ENCODE measurements around the gene MALL. TPM values are rescaled to one million over a fixed set of nuclear protein-coding genes. Genes with fewer than 3 reads are reported as not detected.

MALL gene
- total and polyA plus RNA-seq, 2 of the 13 experiments (the other 11 are each of a cell fraction or from before 2014, with no cell fraction given) = not detected

DNA sequence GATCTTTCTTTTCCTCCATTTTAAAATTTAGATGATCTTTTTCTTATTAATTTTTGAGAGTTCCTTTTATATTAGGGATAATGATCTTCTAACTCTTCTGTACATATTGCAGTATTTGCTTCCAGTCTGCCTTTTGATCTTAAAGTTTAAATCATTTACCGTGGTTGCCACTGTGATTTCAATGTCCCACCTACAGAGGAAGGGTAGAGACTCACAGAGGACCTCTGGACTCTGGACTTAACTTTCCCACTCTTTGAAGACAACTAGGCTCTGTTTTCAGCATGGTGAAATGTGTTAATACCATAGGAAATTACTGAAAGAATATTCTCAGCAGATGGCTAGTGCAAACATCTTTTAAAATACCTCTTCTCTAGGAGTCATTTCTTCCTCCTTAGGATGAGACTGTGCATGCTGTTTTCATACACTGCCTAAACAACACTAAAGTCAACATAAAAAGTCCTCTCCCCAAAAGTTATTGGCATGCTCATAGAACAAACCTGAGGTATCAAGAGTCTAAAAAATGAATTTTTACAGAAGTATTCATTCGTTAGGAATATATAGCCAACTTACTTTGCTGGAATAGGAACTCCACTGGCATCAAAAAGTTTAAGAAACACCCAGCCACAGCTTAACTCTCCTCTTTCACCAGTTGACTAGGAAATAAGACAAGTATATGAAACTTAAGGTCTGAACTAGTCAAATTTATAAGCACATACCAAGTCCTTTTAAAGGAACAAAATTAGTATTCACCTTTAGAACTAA is 30.7 kb upstream of the MALL start (continued):
- TF ChIP-seq ZSCAN30 (CRISPR knock-in tag; IDR thresholded peaks at IDR 0.05) (no peak), PAWR (CRISPR knock-in tag; IDR thresholded peaks at IDR 0.05; ENCODE audit: borderline replicate concordance) (no peak), ISL2 (CRISPR knock-in tag; IDR thresholded peaks at IDR 0.05) (peak; percentile 97), DR1 (CRISPR knock-in tag; IDR thresholded peaks at IDR 0.05) (no peak), IRX3 (CRISPR knock-in tag; IDR thresholded peaks at IDR 0.05; ENCODE audit: borderline replicate concordance, low read depth) (no peak), BCL6 (CRISPR knock-in tag; IDR thresholded peaks at IDR 0.05) (peak; percentile 63; the same call in 1 of the 2 replicates), ZNF484 (CRISPR knock-in tag; IDR thresholded peaks at IDR 0.05; ENCODE audit: borderline replicate concordance, low read depth) (no peak), RBFOX2 (IDR thresholded peaks at IDR 0.05; ENCODE audit: low read depth, low read length) (no peak), ZBTB38 (CRISPR knock-in tag; IDR thresholded peaks at IDR 0.05) (no peak), PITX1 (CRISPR knock-in tag; IDR thresholded peaks at IDR 0.05) (peak; percentile 94), MAFG (CRISPR knock-in tag; IDR thresholded peaks at IDR 0.05) (no peak), SATB2 (CRISPR knock-in tag; IDR thresholded peaks at IDR 0.05) (no peak), YEATS4 (CRISPR knock-in tag; IDR thresholded peaks at IDR 0.05; ENCODE audit: borderline replicate concordance) (no peak)
- TF ChIP-seq, protein P1, sequence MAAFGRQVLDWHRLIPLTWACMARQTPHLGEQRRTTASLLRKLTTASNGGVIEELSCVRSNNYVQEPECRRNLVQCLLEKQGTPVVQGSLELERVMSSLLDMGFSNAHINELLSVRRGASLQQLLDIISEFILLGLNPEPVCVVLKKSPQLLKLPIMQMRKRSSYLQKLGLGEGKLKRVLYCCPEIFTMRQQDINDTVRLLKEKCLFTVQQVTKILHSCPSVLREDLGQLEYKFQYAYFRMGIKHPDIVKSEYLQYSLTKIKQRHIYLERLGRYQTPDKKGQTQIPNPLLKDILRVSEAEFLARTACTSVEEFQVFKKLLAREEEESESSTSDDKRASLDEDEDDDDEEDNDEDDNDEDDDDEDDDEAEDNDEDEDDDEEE (CRISPR knock-in tag; IDR thresholded peaks at IDR 0.05) = no peak
- TF ChIP-seq, protein P2, sequence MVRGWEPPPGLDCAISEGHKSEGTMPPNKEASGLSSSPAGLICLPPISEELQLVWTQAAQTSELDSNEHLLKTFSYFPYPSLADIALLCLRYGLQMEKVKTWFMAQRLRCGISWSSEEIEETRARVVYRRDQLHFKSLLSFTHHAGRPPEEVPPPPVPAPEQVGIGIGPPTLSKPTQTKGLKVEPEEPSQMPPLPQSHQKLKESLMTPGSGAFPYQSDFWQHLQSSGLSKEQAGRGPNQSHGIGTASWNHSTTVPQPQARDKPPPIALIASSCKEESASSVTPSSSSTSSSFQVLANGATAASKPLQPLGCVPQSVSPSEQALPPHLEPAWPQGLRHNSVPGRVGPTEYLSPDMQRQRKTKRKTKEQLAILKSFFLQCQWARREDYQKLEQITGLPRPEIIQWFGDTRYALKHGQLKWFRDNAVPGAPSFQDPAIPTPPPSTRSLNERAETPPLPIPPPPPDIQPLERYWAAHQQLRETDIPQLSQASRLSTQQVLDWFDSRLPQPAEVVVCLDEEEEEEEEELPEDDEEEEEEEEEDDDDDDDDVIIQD (CRISPR knock-in tag; IDR thresholded peaks at IDR 0.05; ENCODE audit: low read depth) = 0 out of 2 replicates have a peak, but pooled peaks have one; percentile 46
- TF ChIP-seq, protein P3, sequence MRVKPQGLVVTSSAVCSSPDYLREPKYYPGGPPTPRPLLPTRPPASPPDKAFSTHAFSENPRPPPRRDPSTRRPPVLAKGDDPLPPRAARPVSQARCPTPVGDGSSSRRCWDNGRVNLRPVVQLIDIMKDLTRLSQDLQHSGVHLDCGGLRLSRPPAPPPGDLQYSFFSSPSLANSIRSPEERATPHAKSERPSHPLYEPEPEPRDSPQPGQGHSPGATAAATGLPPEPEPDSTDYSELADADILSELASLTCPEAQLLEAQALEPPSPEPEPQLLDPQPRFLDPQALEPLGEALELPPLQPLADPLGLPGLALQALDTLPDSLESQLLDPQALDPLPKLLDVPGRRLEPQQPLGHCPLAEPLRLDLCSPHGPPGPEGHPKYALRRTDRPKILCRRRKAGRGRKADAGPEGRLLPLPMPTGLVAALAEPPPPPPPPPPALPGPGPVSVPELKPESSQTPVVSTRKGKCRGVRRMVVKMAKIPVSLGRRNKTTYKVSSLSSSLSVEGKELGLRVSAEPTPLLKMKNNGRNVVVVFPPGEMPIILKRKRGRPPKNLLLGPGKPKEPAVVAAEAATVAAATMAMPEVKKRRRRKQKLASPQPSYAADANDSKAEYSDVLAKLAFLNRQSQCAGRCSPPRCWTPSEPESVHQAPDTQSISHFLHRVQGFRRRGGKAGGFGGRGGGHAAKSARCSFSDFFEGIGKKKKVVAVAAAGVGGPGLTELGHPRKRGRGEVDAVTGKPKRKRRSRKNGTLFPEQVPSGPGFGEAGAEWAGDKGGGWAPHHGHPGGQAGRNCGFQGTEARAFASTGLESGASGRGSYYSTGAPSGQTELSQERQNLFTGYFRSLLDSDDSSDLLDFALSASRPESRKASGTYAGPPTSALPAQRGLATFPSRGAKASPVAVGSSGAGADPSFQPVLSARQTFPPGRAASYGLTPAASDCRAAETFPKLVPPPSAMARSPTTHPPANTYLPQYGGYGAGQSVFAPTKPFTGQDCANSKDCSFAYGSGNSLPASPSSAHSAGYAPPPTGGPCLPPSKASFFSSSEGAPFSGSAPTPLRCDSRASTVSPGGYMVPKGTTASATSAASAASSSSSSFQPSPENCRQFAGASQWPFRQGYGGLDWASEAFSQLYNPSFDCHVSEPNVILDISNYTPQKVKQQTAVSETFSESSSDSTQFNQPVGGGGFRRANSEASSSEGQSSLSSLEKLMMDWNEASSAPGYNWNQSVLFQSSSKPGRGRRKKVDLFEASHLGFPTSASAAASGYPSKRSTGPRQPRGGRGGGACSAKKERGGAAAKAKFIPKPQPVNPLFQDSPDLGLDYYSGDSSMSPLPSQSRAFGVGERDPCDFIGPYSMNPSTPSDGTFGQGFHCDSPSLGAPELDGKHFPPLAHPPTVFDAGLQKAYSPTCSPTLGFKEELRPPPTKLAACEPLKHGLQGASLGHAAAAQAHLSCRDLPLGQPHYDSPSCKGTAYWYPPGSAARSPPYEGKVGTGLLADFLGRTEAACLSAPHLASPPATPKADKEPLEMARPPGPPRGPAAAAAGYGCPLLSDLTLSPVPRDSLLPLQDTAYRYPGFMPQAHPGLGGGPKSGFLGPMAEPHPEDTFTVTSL (CRISPR knock-in tag; IDR thresholded peaks at IDR 0.05; ENCODE audit: borderline replicate concordance) = peak; percentile 97; the same call in 1 of the 2 replicates
- TF ChIP-seq, protein P4, sequence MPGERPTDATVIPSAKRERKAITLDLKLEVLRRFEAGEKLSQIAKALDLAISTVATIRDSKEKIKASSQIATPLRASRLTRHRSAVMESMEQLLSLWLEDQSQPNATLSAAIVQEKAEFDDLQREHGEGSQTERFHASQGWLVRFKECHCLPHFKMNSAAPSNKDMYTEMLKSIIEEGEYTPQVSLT (CRISPR knock-in tag; IDR thresholded peaks at IDR 0.05; ENCODE audit: borderline replicate concordance, low read depth) = no peak
- TF ChIP-seq, protein P5, sequence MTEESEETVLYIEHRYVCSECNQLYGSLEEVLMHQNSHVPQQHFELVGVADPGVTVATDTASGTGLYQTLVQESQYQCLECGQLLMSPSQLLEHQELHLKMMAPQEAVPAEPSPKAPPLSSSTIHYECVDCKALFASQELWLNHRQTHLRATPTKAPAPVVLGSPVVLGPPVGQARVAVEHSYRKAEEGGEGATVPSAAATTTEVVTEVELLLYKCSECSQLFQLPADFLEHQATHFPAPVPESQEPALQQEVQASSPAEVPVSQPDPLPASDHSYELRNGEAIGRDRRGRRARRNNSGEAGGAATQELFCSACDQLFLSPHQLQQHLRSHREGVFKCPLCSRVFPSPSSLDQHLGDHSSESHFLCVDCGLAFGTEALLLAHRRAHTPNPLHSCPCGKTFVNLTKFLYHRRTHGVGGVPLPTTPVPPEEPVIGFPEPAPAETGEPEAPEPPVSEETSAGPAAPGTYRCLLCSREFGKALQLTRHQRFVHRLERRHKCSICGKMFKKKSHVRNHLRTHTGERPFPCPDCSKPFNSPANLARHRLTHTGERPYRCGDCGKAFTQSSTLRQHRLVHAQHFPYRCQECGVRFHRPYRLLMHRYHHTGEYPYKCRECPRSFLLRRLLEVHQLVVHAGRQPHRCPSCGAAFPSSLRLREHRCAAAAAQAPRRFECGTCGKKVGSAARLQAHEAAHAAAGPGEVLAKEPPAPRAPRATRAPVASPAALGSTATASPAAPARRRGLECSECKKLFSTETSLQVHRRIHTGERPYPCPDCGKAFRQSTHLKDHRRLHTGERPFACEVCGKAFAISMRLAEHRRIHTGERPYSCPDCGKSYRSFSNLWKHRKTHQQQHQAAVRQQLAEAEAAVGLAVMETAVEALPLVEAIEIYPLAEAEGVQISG (CRISPR knock-in tag; IDR thresholded peaks at IDR 0.05) = no peak
